ENCODE results near the gene NOTUM. TPM values are rescaled to one million over a fixed set of nuclear protein-coding genes. Genes with fewer than 3 reads are reported as not detected.
"Not testable (repeated sequence)": the region's sequence is repeated elsewhere in the genome, so short reads cannot be mapped to it uniquely, and the experiment has no call there.

NOTUM gene
- total and polyA plus RNA-seq, 2 donors (not counting 1 experiment from before 2014, with no cell fraction given) = 0.02 to 0.50 TPM

DNA sequence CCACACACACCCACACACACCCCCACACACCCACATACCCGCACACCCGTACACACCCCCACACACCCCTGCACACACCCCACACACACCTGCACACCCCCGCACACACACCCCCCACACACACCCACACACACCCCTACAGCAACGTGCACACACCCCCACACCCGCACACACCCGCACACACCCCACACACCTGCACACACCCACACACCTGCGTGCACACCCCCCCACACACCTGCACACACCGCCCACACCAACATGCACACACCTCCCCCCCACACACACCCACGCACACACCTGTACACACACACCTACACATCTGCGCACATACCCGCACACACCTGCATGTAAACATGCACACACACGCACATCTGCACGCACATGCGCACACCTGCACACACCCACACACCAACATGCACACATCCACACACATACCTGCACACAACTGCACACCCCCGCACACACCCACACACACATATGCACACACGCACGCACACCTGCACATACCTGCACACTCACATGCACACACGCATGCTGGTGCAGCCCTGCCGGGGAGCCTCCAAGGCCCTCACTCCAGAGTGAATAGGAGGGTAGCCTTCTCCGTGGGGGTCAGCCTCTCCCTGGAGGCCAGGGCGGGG lies 23.9 kb upstream of the NOTUM start:
- H2AFZ ChIP-seq (ENCODE audit: low read length) = no peak overlapping the region
- no peaks in the 10 kb centered on the region for H3K27me3 ChIP-seq (ENCODE audit: control insufficient read depth, insufficient read depth, low read length)

DNA sequence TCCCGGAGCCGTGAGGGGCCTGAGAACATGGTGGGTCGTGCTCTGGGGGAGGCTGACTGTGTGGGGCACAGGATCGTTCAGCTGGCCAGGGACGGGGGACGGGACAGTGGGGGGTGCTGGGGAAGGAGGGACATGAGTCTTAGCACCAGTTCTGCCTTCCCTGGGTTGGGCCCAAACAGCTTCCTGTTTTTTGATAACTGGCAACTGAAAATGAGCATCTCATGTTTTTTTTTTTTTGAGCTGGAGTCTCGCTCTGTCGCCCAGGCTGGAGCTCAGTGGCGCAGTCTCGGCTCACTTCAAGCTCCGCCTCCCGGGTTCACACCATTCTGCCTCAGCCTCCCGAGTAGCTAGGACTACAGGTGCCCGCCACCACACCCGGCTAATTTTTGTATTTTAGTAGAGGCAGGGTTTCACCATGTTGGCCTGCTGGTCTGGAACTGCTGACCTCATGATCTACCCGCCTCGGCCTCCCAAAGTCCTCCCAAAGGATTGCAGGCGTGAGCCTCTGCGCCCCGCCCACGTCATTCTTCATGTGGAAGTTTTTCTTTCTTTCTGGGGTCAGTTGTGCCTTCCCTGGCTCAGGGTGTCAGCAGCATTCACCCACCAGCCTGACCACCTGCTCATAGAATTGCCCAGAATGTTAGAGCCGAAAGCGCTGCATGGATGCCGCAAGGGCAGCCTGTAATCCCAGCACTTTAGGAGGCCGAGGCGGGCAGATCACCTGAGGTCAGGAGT lies 22.8 kb upstream of the NOTUM start:
- no peak for TF ChIP-seq EZH2 (IDR thresholded peaks at IDR 0.05; ENCODE audit: low read length, missing control alignments)
- TF ChIP-seq, protein P1, sequence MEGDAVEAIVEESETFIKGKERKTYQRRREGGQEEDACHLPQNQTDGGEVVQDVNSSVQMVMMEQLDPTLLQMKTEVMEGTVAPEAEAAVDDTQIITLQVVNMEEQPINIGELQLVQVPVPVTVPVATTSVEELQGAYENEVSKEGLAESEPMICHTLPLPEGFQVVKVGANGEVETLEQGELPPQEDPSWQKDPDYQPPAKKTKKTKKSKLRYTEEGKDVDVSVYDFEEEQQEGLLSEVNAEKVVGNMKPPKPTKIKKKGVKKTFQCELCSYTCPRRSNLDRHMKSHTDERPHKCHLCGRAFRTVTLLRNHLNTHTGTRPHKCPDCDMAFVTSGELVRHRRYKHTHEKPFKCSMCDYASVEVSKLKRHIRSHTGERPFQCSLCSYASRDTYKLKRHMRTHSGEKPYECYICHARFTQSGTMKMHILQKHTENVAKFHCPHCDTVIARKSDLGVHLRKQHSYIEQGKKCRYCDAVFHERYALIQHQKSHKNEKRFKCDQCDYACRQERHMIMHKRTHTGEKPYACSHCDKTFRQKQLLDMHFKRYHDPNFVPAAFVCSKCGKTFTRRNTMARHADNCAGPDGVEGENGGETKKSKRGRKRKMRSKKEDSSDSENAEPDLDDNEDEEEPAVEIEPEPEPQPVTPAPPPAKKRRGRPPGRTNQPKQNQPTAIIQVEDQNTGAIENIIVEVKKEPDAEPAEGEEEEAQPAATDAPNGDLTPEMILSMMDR (conservative IDR thresholded peaks at IDR 0.05 in 1 of 2, IDR thresholded peaks at IDR 0.05 in 1 of 2; ENCODE audit: low read depth in 1 of 2, low read length in 2 of 2) = no peak
- no peaks in the 10 kb centered on the region for H3K79me2 ChIP-seq (ENCODE audit: control insufficient read depth, insufficient read depth, low read length)
- H3K27ac ChIP-seq (ENCODE audit: insufficient read depth, low read length) = no peak overlapping the region
- no peaks in the 10 kb centered on the region for H3K27me3 ChIP-seq (ENCODE audit: control insufficient read depth, insufficient read depth, low read length)
- no peak overlapping the region for H3K9ac ChIP-seq (ENCODE audit: insufficient read depth, low read length)
- H2AFZ ChIP-seq (ENCODE audit: low read length) = no peak overlapping the region
- H3K36me3 ChIP-seq (ENCODE audit: control insufficient read depth, insufficient read depth, low read length) = peaks cover 19% of the 10 kb centered on the region
- H3K4me2 ChIP-seq (ENCODE audit: extremely low read depth, insufficient read depth, low read length) = no peak overlapping the region
- DNase-seq (ENCODE audit: low read depth in 2 of 2) = no peak
- H3K4me1 ChIP-seq (ENCODE audit: control insufficient read depth, extremely low read depth, insufficient read depth, low read length) = no peaks in the 10 kb centered on the region
- H3K4me3 ChIP-seq (replicated peaks in 1 of 4; ENCODE audit: control extremely low read depth in 1 of 4, insufficient read depth in 1 of 4, low read depth in 3 of 4, low read length in 4 of 4) = no peak overlapping the region
- H3K9me3 ChIP-seq (ENCODE audit: control insufficient read depth, insufficient read depth, low read depth, low read length) = no peaks in the 10 kb centered on the region
- no peaks in the 10 kb centered on the region for H4K20me1 ChIP-seq (ENCODE audit: control insufficient read depth, extremely low read depth, insufficient read depth, low read length)

More for the DNA sequence above, 23.9 kb upstream of the NOTUM start:
- H3K4me1 ChIP-seq (ENCODE audit: control insufficient read depth, extremely low read depth, insufficient read depth, low read length) = no peaks in the 10 kb centered on the region
- H3K79me2 ChIP-seq (ENCODE audit: control insufficient read depth, insufficient read depth, low read length) = no peaks in the 10 kb centered on the region
- H3K9me3 ChIP-seq (ENCODE audit: control insufficient read depth, insufficient read depth, low read depth, low read length) = no peaks in the 10 kb centered on the region
- peaks cover 19% of the 10 kb centered on the region for H3K36me3 ChIP-seq (ENCODE audit: control insufficient read depth, insufficient read depth, low read length)
- no peaks in the 10 kb centered on the region for H4K20me1 ChIP-seq (ENCODE audit: control insufficient read depth, extremely low read depth, insufficient read depth, low read length)
- no peak overlapping the region for H3K9ac ChIP-seq (ENCODE audit: insufficient read depth, low read length)
- H3K4me2 ChIP-seq (ENCODE audit: extremely low read depth, insufficient read depth, low read length) = no peak overlapping the region
- TF ChIP-seq, protein P1 (conservative IDR thresholded peaks at IDR 0.05 in 1 of 2, IDR thresholded peaks at IDR 0.05 in 1 of 2; ENCODE audit: low read depth in 1 of 2, low read length in 2 of 2) = no peak
- no peak for TF ChIP-seq EZH2 (IDR thresholded peaks at IDR 0.05; ENCODE audit: low read length, missing control alignments)
- no peak overlapping the region for H3K27ac ChIP-seq (ENCODE audit: insufficient read depth, low read length)
- no peak for DNase-seq (ENCODE audit: low read depth in 2 of 2)
- no peak overlapping the region for H3K4me3 ChIP-seq (replicated peaks in 1 of 4; ENCODE audit: control extremely low read depth in 1 of 4, insufficient read depth in 1 of 4, low read depth in 3 of 4, low read length in 4 of 4)

DNA sequence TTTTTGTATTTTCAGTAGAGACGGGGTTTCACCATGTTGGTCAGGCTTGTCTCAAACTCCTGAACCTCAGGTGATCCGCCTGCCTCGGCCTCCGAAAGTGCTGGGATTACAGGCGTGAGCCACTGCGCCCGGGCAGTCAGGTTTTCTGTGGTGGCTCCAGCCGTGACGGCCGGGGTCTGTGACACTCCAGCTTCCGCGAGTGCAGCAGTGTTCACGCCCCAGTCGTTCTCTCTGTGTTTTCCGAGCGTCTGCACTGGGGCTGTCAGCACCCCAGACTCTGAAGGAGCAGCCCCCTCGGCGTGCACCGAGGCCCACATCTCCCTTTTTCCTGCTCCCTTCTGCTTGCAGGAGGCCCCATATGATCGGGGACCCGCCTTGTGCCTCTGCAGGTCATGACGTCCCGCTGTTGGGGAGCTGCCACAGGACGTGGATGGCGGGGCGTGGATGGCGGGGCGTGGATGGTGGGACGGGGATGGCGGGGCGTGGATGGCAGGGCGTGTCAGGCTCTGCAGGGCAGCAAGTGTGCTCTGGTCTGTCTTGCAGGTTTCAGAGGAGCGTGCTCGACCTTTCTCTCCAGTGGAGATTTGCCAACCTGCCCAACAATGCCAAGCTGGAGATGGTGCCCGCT lies 22.1 kb upstream of the NOTUM start:
- Histone ChIP-seq H3K79me2 (ENCODE audit: control insufficient read depth, insufficient read depth, low read length) (no peaks in the 10 kb centered on the region), H3K27me3 (ENCODE audit: control insufficient read depth, insufficient read depth, low read length) (no peaks in the 10 kb centered on the region), H3K9me3 (ENCODE audit: control insufficient read depth, insufficient read depth, low read depth, low read length) (no peaks in the 10 kb centered on the region), H3K9ac (ENCODE audit: insufficient read depth, low read length) (no peak overlapping the region), H3K4me2 (ENCODE audit: extremely low read depth, insufficient read depth, low read length) (no peak overlapping the region), H4K20me1 (ENCODE audit: control insufficient read depth, extremely low read depth, insufficient read depth, low read length) (no peaks in the 10 kb centered on the region), H3K36me3 (ENCODE audit: control insufficient read depth, insufficient read depth, low read length) (peaks cover 17% of the 10 kb centered on the region), H2AFZ (ENCODE audit: low read length) (no peak overlapping the region), H3K4me1 (ENCODE audit: control insufficient read depth, extremely low read depth, insufficient read depth, low read length) (no peaks in the 10 kb centered on the region), H3K4me3 (replicated peaks in 1 of 4; ENCODE audit: control extremely low read depth in 1 of 4, insufficient read depth in 1 of 4, low read depth in 3 of 4, low read length in 4 of 4) (no peak overlapping the region), H3K27ac (ENCODE audit: insufficient read depth, low read length) (no peak overlapping the region)
- TF ChIP-seq, protein P1 (conservative IDR thresholded peaks at IDR 0.05 in 1 of 2, IDR thresholded peaks at IDR 0.05 in 1 of 2; ENCODE audit: low read depth in 1 of 2, low read length in 2 of 2) = no peak
- no peak for TF ChIP-seq EZH2 (IDR thresholded peaks at IDR 0.05; ENCODE audit: low read length, missing control alignments)
- DNase-seq (ENCODE audit: low read depth in 2 of 2) = no peak

DNA sequence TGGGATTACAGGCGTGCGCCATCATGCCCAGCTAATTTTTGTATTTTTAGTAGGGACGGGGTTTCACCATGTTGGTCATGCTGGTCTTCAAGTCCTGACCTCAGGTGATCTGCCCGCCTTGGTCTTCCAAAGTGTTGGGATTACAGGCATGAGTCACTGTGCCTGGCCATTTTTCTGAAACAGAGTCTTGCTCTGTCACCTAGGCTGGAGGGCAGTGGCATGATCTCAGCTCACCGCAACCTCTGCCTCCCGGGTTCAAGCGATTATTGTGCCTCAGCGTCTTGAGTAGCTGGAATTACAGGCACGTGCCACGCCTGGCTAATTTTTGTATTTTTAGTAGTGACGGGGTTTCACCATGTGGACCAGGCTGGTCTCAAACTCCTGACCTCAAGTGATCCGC lies 20.5 kb upstream of the NOTUM start:
- H3K4me3 ChIP-seq (replicated peaks in 1 of 4; ENCODE audit: control extremely low read depth in 1 of 4, insufficient read depth in 1 of 4, low read depth in 3 of 4, low read length in 4 of 4); H3K4me1 ChIP-seq (ENCODE audit: control insufficient read depth, extremely low read depth, insufficient read depth, low read length); H3K9ac ChIP-seq (ENCODE audit: insufficient read depth, low read length); H3K9me3 ChIP-seq (ENCODE audit: control insufficient read depth, insufficient read depth, low read depth, low read length); H3K79me2 ChIP-seq (ENCODE audit: control insufficient read depth, insufficient read depth, low read length); H4K20me1 ChIP-seq (ENCODE audit: control insufficient read depth, extremely low read depth, insufficient read depth, low read length); DNase-seq (ENCODE audit: low read depth in 2 of 2); H3K4me2 ChIP-seq (ENCODE audit: extremely low read depth, insufficient read depth, low read length); H3K27me3 ChIP-seq (ENCODE audit: control insufficient read depth, insufficient read depth, low read length); H3K27ac ChIP-seq (ENCODE audit: insufficient read depth, low read length); H2AFZ ChIP-seq (ENCODE audit: low read length): not testable (repeated sequence)
- H3K36me3 ChIP-seq (ENCODE audit: control insufficient read depth, insufficient read depth, low read length) = peaks cover 14% of the 10 kb centered on the region
